Right cardiac atrium (tissue), 5 donors: ENCODE measurements around the gene AADACL4. TPM values are rescaled to one million over a fixed set of nuclear protein-coding genes. Genes with fewer than 3 reads are reported as not detected.

ENCODE experiments used
- ATAC-seq, 2 donors: fragments of 200-7000 bp; cut with Tn5 transposase; one replicate each; pipeline versions ENCODE4 v1.8.0 to v1.9.1; 2020; ENCODE audit warnings: moderate library complexity in 2 of 2, mild to moderate bottlenecking in 1 of 2
- DNase-seq, 3 donors: peaks; one replicate each; pipeline ENCODE4 v3.0.0-alpha.2; 2020
- H3K27ac ChIP-seq: one replicate; pipeline ENCODE4 v1.5.1; 2013; ENCODE audit warnings: mild to moderate bottlenecking, low read length, control low read depth, moderate library complexity
- H3K27me3 ChIP-seq: one replicate; pipeline ENCODE4 v1.6.1; 2013; ENCODE audit not compliant: control insufficient read depth, insufficient read depth
- H3K4me1 ChIP-seq: one replicate; pipeline ENCODE4 v1.6.1; 2013; ENCODE audit warnings: low read length; ENCODE audit not compliant: control insufficient read depth, insufficient read depth
- H3K4me3 ChIP-seq: one replicate; pipeline ENCODE4 v1.5.1; 2013; ENCODE audit warnings: low read length, control low read depth
- H3K9me3 ChIP-seq: one replicate; pipeline ENCODE4 v1.6.1; 2013; ENCODE audit warnings: low read length; ENCODE audit not compliant: control insufficient read depth
- WGBS: extraction: QIAGEN DNeasy Blood & Tissue Kit; methylation state at CpG from one replicate; pipeline ENCODE4 v1.1.7; 2013; 5-methylcytosine and 5-hydroxymethylcytosine counted together
- intact Hi-C, 4 donors: fragments of 100-400 bp; cut with DNase I; formaldehyde crosslinking; loops; one replicate each; pipeline versions ENCODE4 v1.11.0 to v1.14.0; 2022 to 2023
- polyA plus RNA-seq: library from polyadenylated mRNA; stranded (reverse); fragments of 200-250 nt; gene quantifications from one replicate; pipeline ENCODE4 v1.2.3, GENCODE V29; 2013
- total RNA-seq, 4 donors: library from RNA; stranded (reverse); fragmentation: NEBNext Ultra II Directional; extraction: Animal tissue kit (Norgen Biotek cat#: 25700); gene quantifications; one replicate each; pipeline ENCODE4 v1.2.1, GENCODE V29; 2021
- donor health status: healthy with polysubstance abuse.
- donor health status: DM: no; HTN: yes; CAD: no.
- donor health status: DM: no; HTN: no; CAD: no.
- donor health status: DM: no; HTN: yes; CAD: no; lungs with severe emphysema.
- donor health status: DM: yes; HTN: yes; CAD: no.

The AADACL4 gene
- total and polyA plus RNA-seq, 5 donors, result not detected

GRCh38 chr1:12714710-12715475 is 71.0 kb downstream of the AADACL4 start:
- ATAC-seq, result no peak
- no peak for DNase-seq
- Histone ChIP-seq H3K27me3 (no peaks in the 10 kb centered on the region), H3K4me1 (no peaks in the 10 kb centered on the region), H3K27ac (no peak overlapping the region), H3K4me3 (no peak overlapping the region), H3K9me3 (no peaks in the 10 kb centered on the region)
- intact Hi-C loops, result no loop called here
- 58% methylated on average over 3 of the region's 3 CpGs for WGBS

GRCh38 chr1:12715896-12716437 is 72.1 kb downstream of the AADACL4 start, which contains the start of gene AADACL3:
Gene AADACL3 (plus strand): TSS chr1:12716110. CDS start chr1:12716177, 67 bp downstream.
- intact Hi-C loops, result no loop called here
- H3K9me3 ChIP-seq, result no peaks in the 10 kb centered on the region
- no peak for DNase-seq
- ATAC-seq, result no peak
- H3K4me3 ChIP-seq, result no peak within 1 kb of the TSS
- H3K4me1 ChIP-seq, result no peaks in the 10 kb centered on the region
- 78% methylated on average over 8 of the region's 8 CpGs for WGBS
- H3K27ac ChIP-seq, result no peak within 1 kb of the TSS
- no peaks in the 10 kb centered on the region for H3K27me3 ChIP-seq

Other genes starting within 250 kb of the AADACL4 start
- gene DHRS3, start 25.9 kb upstream of the AADACL4 start, total RNA-seq, result 10 to 100 TPM; 83.0 to 97.0 (median 83.5) TPM
- gene DHRS3, start 25.9 kb upstream of the AADACL4 start, polyA plus RNA-seq, result 53.6 TPM
- gene AADACL3, start 72.0 kb downstream of the AADACL4 start, total RNA-seq, result not detected
- gene AADACL3, start 72.0 kb downstream of the AADACL4 start, polyA plus RNA-seq, result not detected
- gene CFAP107, start 102.1 kb downstream of the AADACL4 start, total RNA-seq, result not detected
- not detected for gene CFAP107, start 102.1 kb downstream of the AADACL4 start, polyA plus RNA-seq
- not detected for gene PRAMEF12, start 129.7 kb downstream of the AADACL4 start, total RNA-seq
- not detected for gene PRAMEF12, start 129.7 kb downstream of the AADACL4 start, polyA plus RNA-seq
- not detected for gene PRAMEF1, start 147.3 kb downstream of the AADACL4 start, total RNA-seq
- not detected for gene PRAMEF1, start 147.3 kb downstream of the AADACL4 start, polyA plus RNA-seq
- gene PRAMEF11, start 187.3 kb downstream of the AADACL4 start, total RNA-seq, result not detected
- not detected for gene PRAMEF11, start 187.3 kb downstream of the AADACL4 start, polyA plus RNA-seq
- not detected for gene HNRNPCL1, start 204.6 kb downstream of the AADACL4 start, total RNA-seq
- gene HNRNPCL1, start 204.6 kb downstream of the AADACL4 start, polyA plus RNA-seq, result not detected
- gene PRAMEF2, start 213.0 kb downstream of the AADACL4 start, total RNA-seq, result not detected
- gene PRAMEF2, start 213.0 kb downstream of the AADACL4 start, polyA plus RNA-seq, result not detected
- gene PRAMEF4, start 242.1 kb downstream of the AADACL4 start, total RNA-seq, result not detected
- not detected for gene PRAMEF4, start 242.1 kb downstream of the AADACL4 start, polyA plus RNA-seq